PC-9 (cell line): Measurements from ENCODE around the gene ARIH1.

Experiments used
- EZH2 ChIP-seq: fragments of 200-600 bp; sonication (generic); IDR thresholded peaks from 2 replicates; pipeline ENCODE4 v1.8.0; 2017; ENCODE audit warnings: antibody characterized with exemption, low read depth
- TF ChIP-seq, protein P1 (sequence below): fragments of 200-600 bp; sonication (generic); conservative IDR thresholded peaks from 2 replicates; pipeline ENCODE4 v1.6.1; 2017; ENCODE audit warnings: mixed run types, antibody characterized with exemption, mild to moderate bottlenecking, moderate library complexity

DNA sequence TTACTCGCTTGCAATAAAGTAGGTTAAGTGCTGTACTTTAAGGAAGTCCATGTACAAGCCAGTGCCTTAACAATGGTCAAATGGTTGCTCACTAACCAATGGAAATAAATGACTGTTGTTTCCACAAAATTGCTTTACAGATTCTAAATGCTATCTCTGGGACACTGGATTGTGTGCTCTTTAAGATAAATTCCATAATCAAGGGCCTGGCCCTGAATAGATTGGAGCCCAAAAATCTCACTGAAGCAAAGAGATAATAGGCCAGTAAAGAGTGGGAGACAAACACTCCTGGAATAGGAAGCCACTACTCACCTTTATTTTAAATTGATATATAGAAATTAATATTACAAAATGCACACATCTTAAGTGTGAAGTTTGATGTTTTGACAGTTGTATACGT, 118.0 kb downstream of the ARIH1 start:
- TF ChIP-seq, protein P1, sequence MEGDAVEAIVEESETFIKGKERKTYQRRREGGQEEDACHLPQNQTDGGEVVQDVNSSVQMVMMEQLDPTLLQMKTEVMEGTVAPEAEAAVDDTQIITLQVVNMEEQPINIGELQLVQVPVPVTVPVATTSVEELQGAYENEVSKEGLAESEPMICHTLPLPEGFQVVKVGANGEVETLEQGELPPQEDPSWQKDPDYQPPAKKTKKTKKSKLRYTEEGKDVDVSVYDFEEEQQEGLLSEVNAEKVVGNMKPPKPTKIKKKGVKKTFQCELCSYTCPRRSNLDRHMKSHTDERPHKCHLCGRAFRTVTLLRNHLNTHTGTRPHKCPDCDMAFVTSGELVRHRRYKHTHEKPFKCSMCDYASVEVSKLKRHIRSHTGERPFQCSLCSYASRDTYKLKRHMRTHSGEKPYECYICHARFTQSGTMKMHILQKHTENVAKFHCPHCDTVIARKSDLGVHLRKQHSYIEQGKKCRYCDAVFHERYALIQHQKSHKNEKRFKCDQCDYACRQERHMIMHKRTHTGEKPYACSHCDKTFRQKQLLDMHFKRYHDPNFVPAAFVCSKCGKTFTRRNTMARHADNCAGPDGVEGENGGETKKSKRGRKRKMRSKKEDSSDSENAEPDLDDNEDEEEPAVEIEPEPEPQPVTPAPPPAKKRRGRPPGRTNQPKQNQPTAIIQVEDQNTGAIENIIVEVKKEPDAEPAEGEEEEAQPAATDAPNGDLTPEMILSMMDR, result no peak
- TF ChIP-seq EZH2, result no peak
